OCI-M1 (cell line): ENCODE data around the gene DDX56.
A peak's percentile ranks its signal among the peaks of the same experiment; 100 is the strongest.

Experiments used
- DNase-seq: peaks from one replicate; lab custom pipeline; 2025; lab: John Stamatoyannopoulos, UW

The DDX56 gene, protein sequence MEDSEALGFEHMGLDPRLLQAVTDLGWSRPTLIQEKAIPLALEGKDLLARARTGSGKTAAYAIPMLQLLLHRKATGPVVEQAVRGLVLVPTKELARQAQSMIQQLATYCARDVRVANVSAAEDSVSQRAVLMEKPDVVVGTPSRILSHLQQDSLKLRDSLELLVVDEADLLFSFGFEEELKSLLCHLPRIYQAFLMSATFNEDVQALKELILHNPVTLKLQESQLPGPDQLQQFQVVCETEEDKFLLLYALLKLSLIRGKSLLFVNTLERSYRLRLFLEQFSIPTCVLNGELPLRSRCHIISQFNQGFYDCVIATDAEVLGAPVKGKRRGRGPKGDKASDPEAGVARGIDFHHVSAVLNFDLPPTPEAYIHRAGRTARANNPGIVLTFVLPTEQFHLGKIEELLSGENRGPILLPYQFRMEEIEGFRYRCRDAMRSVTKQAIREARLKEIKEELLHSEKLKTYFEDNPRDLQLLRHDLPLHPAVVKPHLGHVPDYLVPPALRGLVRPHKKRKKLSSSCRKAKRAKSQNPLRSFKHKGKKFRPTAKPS

GRCh38 chr7:44573464-44574286 is at the start of gene DDX56:
Gene DDX56, minus strand, starts transcription at chr7:44573908. Its CDS starts 13 bp downstream, at chr7:44573895.
- peak; percentile 94 for DNase-seq

DNA sequence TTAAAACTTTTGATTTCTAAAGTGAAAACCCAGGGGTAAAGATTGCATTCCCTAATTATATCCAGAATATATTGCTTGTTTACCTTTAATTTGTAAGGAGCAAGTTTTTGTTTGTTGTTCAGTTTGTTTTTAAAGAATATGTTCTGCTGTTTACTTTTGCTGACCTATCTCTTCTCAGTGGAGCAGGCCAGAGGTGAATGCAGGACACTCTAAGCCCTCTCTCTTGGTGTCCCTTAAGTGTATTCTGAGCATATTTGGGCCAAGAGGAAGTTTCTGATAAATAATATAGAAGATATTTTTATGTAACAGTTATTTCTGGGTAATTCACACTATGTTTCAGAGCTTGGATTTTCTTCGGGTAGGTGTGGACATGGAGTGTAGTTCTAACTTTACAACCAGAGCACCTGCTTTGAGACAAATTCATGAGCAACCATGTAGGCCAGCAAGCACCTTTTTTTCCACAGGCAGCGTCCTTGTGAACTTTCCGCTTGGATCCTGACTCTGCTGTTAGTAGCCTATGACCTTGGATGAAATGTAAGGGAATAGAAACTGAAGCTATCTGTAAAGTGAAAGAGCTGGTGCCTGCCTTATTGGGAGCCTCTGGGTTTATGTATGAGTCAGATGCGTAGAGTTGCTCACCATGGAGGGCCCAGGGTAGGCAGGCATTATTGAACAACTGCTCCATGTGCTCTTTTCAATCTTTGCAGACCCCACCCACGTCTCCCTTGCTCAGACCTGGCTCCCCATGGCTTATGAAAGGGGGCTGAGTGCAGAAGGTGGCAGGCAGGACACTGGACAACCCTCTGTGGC is 48.8 kb upstream of the DDX56 start:
- no peak for DNase-seq

DNA sequence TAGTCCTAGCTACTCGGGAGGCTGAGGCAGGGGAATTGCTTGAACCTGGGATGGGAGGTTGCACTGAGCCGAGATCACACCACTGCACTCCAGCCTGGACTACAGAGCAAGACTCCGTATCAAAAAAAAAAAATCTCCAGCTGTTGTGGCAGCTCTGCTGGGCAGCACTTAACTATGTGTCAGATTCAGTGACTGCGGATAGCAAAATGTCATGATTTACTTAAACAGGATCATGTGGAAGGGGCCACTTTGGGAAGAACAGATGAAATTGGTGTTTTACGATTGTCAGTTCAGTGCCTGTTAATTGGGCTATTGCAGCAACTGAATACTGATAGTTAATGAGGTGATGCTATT is 48.0 kb upstream of the DDX56 start:
- DNase-seq = no peak

DNA sequence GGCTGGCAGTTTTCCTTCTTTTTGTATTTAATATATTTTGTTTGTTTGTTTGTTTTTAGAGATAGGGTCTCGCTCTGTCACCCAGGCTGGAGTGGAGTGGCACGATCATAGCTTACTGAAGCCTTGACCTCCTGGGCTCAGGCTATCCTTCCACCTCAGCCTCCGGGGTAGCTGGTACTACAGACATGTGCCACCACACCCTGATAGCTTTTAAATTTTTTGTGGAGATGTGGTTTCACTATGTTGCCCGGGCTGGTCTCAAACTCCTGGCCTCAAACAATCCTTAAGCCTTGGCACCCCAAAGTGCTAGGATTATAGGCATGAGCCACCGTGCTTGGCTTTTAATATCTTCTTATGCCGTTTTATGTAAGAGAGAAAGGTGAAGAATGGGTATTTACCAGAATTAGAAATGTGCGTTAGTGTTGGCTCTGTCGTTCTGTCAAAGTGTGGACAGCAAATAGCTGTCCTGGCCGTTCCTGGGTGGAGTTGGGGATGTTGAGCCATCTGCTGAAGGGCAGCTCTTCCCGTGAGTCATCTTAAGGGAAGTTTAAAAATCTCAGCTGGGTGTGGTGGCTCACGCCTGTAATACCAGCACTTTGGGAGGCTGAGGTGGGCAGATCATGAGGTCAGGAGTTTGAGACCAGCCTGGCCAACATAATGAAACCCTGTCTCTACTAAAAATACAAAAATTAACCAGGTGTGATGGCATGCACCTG is 47.5 kb upstream of the DDX56 start:
- no peak for DNase-seq

DNA sequence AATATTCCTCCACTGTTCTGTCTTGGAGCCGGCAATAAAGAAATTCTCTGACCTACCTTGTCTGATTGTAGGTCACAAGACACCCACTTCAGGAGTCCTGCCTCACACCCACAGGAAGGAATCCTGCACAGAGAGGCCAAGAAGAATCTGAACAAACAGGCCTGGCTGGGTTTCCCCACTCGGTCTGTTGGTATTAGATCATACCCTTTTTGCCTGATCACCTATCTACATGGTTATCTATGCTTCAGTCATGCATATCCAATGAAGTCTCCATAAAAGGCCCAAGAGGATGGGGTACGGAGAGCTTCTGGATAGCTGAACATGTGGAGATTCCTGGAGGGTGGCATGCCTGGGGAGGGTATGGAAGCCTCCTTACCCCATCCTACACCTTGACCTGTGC is 45.0 kb upstream of the DDX56 start:
- DNase-seq = no peak

DNA sequence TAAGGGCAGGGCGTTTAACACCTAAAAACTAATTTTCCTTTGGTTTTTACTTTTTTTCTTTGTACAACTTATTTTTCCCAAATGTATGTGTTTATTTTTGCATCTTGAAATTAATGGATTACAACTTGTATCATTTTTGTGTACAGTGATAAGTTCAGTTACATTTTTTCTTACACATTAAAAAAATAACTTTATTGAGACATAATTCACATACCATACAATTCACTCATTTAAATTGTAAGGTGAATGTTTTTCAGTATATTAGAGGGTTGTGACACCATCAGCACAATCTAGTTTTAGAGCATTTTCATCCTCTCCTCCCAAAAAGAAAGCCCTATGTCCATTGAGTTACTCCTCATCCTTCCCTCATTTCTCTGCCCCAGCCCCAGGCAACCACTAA is 44.3 kb upstream of the DDX56 start:
- no peak for DNase-seq

GRCh38 chr7:44617225-44617890 is 43.6 kb upstream of the DDX56 start:
- no peak for DNase-seq

GRCh38 chr7:44616545-44616944 is 42.8 kb upstream of the DDX56 start:
- no peak for DNase-seq

DNA sequence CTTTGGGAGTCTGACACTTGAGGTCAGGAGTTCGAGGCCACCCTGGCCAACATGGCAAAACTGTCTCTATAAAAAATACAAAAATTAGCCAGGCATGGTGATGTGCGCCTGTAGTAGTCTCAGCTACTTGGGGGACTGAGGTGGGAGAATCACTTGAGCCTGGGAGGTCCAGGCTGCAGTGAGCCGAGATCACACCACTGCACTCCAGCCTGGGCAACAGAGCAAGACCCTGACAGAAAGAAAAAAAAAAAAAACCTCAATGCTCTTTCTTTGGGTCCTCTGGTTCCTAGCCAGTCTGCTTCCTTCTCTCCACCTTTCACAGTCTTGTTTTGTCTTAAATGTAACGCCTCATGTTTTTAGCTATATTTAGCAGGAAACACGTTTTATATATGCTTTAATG is 42.1 kb upstream of the DDX56 start:
- DNase-seq = no peak

- DNase-seq = no peak
These were observed 41.5 kb upstream of the DDX56 start for GRCh38 chr7:44615149-44615611.

DNA sequence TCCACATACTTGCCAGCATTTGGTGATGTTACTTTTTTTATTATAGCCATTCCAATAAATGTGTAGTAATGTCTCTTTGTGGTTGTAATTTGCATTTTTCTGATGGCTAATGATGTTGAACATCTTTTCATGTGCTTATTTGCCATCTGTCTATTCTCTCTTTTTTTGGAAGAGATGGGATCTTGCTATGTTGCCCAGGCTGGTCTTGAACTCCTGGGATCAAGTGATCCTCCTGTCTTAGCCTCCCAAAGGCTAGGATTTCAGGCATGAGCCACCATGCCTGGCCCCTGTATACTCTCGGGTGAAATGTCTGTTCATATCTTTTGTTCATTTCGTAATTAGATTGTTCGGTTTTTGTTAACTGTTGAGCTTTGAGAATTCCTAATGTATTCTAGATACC is 36.1 kb upstream of the DDX56 start:
- no peak for DNase-seq

- DNase-seq = no peak
These were observed 35.4 kb upstream of the DDX56 start for GRCh38 chr7:44608916-44609648.

DNA sequence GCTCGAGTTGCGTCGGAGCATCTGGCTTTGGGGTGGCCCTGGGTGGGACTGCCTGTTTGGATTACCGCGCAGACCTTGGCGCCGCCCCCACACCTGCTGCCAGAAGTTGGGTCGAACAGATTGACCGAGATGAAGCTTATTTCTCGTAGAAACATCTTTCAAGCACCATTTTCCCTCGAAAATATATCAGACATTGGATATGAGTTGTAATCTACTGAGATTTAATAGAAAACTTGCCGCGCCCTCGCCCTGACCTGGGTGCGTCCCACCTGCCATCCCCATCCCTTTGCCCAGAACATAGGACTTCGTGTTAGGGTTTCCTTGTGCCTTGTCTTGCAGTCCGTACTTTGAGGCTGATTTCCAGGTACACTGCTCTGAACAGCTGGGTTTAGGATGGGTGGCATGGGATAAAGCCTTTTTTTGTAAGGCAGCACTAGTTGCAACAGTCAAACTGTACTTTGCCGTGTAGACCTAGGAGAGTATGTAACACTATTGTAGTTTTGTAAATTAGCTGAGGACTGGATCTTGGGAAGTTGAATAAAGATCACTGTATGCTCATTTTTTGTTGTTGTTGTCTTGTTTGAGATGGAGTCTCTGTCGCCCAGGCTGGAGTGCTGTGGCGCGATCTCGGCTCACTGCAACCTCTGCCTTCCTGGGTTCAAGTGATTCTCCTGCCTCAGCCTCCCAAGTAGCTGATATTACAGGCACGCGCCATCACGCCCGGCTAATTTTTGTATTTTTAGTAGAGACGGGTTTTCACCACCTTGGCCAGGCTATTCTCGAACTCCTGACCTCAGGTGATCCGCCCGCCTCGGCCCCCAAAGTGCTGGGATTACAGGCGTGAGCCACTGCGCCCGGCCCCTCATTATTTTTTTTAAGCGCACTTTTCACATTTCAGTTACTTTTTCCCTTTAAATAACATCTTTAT is 33.7 kb upstream of the DDX56 start:
- DNase-seq = peak; percentile 26

DNA sequence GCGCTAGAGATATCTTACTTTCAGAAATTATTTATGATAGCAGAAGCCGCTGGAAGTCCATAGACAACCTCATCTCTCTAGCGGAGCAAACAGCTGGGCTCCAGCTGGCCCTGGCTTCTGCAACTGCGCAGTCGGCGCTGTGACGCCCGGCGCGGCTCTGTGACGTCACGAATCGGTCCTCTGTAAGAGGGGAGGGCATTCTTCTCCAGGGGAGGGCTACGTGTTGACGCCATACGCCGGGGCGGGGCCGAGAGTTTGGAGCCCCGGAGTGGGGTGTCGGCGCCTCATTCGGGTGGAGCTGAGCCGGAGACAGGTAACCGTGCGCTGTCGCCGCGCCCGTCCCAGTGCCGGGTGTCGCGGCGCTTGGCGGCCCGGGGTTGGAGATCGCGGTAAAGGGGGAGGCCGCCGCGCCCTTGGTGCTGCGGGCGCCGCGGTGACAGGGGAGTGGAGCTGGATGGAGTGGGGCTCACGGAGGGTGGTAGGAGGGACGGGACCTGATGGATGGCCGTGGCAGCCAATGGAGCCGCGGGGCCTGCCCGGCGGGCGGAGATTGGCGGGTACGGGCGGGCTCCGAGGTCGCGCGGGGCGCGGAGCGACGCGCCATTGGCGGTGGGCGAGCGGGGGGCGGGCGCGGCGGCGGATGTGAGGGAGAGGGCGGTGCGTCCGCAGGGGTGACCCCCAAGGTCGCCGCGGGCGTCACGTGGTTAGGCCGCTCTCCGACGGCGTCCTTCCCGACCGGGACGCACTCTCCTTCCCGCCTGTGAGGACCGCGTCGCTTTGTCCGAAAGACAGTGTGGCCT is 32.8 kb upstream of the DDX56 start, which contains the start of gene OGDH:
Gene OGDH, plus strand, starts transcription at position 287 of the 800 bp plus-strand sequence. CDS start 17,717 bp downstream, outside the sequence.
- peak; percentile 97 for DNase-seq

DNA sequence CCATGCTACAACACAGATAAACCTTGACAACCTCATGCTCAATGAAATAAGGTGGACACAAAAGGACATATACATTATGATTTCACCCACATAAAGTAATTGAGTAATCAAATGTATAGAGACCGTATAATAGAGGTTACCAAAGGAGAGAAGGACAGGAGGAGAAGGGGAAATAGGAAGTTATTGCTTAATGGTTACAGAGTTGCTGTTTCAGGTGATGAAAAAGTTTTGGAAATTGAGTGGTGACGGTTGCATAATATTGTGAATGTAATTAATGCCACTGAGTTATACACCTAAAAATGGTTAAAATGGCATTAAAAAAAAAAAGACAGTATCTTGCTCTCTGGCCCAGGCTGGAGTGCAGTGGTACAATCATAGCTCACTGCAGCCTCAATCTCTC is 31.2 kb upstream of the DDX56 start:
- DNase-seq = no peak

DNA sequence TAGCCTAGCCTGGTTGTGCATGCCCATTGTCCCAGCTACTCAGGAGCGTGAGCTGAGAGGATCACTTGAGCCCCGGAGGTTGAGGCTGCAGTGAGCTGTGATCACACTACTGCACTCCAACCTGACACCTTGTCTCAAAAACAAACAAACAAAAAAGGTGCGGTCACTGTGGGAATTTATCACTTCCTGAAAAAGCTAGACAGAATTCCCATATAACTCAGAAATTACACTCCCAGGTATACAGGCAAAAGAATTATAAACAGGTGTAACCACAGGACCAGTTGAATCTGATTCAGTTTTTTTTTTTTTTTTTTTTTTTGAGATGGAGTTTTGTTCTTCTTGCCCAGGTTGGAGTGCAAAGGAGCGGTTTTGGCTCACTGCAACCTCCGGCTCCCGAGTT is 29.5 kb upstream of the DDX56 start:
- no peak for DNase-seq

- no peak for DNase-seq
These were observed 28.8 kb upstream of the DDX56 start for GRCh38 chr7:44602576-44602910.

DNA sequence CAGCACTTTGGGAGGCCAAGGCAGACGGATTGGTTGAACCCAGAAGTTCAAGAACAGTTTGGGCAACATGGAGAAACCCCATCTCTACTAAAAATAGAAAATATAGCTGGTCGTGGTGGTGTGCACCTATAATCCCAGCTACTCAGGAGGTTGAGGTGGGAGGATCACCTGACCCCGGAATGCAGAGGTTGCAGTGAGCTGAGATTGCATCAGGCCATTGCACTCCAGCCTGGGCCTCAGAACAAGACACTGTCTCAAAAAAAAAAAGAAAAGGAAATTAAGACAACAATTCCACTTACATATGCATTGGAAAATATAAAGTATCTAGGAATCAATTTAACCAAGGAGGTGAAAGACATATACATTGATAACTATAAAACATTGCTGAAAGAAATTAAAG is 25.5 kb upstream of the DDX56 start:
- no peak for DNase-seq
